GM18951 (cell line): ENCODE data around the gene RAB23.

Experiments
- POLR2A ChIP-seq: IDR thresholded peaks from 4 replicates; pipeline ENCODE4 v1.6.1; 2011; ENCODE audit warnings: mild to moderate bottlenecking; ENCODE audit not compliant: insufficient read length, insufficient read depth; ENCODE audit errors: extremely low read depth
- in situ Hi-C: fragments of 300-500 bp; cut with MboI; formaldehyde crosslinking; loops from one replicate; pipeline ENCODE4 v1.12.0; 2022; ENCODE audit warnings: low sequenced_read_pairs, mixed read lengths, inconsistent platforms; ENCODE audit not compliant: unreplicated experiment

Gene RAB23

DNA sequence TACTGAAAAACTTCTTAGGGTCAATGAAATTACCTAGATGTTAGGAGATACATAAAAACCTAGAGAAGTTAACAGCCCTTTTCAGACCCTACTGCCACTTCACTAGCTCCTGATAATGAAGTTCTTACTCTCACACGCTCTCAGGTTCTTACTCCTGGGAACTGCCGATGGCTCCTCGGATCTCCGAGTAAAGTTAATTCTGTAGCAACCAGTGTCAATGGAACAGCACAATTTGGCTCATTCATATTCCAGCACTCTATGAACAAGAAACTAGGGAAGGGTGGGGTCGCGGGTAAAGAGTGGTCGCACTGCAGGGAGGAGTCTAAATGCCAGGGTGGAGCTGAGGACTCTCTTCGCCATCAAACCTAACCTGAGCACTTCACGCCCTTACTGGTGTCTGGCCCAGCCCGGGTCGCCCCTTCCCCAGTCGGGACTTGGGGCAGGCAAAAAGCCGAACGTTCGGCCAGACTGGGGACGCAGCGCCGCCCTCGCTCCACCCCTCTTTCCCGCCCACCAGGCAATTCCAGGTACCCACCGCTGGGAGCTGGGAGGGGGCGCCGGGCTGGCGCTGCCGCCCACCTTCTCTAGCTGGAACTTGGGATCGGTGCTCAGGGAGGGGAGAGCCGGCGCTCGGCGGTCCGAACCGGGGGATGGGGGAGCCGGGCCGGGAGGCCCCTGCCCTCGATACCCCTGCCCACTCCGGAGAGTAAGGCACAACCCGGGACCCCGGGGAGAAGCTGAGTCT is 744 bp downstream of the RAB23 start:
- in situ Hi-C loops: no loop called here
- TF ChIP-seq POLR2A: no peak

GRCh38 chr6:57220083-57220703 is 1.9 kb downstream of the RAB23 start:
- no peak for TF ChIP-seq POLR2A
- in situ Hi-C loops: no loop called here

GRCh38 chr6:57217270-57217669 is 4.8 kb downstream of the RAB23 start:
- TF ChIP-seq POLR2A: no peak
- in situ Hi-C loops: no loop called here

GRCh38 chr6:57216235-57217101 is 5.6 kb downstream of the RAB23 start:
- in situ Hi-C loops: no loop called here
- TF ChIP-seq POLR2A: no peak

DNA sequence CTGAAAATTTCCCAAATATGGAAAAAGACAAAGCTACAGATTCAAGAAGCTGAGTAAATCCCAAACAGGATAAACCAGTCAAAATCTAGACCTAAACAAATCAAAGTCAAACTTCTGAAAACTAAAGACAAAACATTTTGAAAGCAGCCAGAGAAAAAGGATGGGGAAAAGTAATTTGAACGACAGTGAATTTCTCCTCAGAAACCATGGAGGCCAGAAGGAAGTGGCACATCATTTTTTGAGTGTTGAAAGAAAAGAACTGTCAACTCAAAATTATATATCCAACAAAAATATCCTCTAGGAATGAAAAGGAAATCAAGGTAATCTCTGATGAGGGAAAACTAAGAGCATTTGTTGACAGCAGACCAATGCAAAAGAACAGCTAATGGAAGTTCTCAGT is 6.8 kb downstream of the RAB23 start:
- no peak for TF ChIP-seq POLR2A
- in situ Hi-C loops: no loop called here

GRCh38 chr6:57210060-57210459 is 12.0 kb downstream of the RAB23 start:
- no peak for TF ChIP-seq POLR2A
- in situ Hi-C loops: no loop called here

GRCh38 chr6:57209030-57209429 is 13.1 kb downstream of the RAB23 start:
- TF ChIP-seq POLR2A: no peak
- in situ Hi-C loops: no loop called here

DNA sequence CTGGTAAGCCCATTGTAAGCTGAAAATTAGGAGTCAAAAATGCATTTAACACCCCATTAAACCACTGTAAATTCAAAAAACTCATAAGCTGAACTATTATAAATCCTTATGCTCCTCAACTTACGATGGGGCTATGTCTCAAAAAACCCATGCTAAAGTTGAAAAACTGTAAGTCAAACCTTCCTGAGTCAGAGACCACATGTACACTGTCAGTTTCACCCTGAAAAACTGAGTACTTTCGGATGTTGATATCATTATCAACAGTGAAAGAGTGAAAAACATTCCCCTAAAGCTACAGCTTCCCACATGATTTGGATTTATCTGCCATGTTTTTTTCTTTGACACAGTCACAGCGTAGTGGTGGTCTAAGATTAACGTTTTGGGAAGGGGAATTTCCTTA is 14.2 kb downstream of the RAB23 start:
- no peak for TF ChIP-seq POLR2A
- in situ Hi-C loops: no loop called here

DNA sequence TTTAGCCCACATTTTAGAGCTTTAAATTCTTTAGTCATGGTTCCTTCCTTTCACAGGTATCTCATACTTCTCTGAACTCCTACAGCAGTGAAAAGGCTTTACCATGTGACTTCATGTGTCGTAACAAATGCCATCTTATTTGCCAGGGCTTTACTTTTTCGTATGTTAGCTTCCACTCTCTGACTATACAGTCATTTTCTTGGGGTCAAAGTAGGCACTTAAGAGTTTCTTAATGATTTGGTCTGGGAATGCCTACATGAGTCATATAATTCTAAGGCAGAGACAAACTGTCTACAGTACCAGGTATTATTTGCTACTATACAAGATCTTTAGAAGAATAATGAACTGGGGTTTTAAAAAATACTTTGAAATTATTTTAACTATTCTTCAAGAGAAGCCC is 15.0 kb downstream of the RAB23 start:
- TF ChIP-seq POLR2A: no peak
- in situ Hi-C loops: no loop called here

- TF ChIP-seq POLR2A: no peak
- in situ Hi-C loops: no loop called here
These were observed 16.4 kb downstream of the RAB23 start for GRCh38 chr6:57205550-57206328.

DNA sequence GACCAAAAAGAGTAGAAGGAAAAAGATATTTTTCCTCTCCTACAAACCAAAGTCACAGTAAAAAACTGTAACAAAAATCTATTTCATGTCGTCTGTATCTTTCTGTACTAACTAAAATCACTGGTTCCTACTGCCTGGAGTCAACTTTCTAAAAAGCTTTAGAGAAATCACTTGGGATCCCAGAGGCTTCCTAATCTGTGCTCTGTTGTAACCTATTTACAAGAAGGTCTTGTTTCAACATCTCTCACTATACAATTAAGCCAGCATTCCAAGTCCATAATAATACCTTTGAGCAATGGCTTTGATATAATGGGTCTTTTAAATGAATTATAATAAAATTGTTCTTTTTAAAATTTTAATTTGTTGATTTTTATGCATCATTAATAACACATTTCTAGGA is 20.4 kb downstream of the RAB23 start:
- in situ Hi-C loops: no loop called here
- TF ChIP-seq POLR2A: no peak

GRCh38 chr6:57198926-57199636 is 23.0 kb downstream of the RAB23 start:
- in situ Hi-C loops: no loop called here
- TF ChIP-seq POLR2A: no peak
